T-helper 1 cell treated with Interleukin-12 subunit alpha and Interleukin-12 subunit beta and Interleukin-4 antibody, amounts not matched to agents 30 μg/mL and 1 μg/mL, for 36 hours (primary cell): Measurements from ENCODE around the gene EFNA2.
A peak's percentile ranks its signal among the peaks of the same experiment; 100 is the strongest.
"Not testable (repeated sequence)": the region's sequence is repeated elsewhere in the genome, so short reads cannot be mapped to it uniquely, and the experiment has no call there.

Experiments
- H3K27ac Mint-ChIP-seq: one replicate; pipeline ENCODE4 v1.8.0; 2021; ENCODE audit warnings: mild to moderate bottlenecking, mixed read lengths
- H3K27me3 Mint-ChIP-seq: one replicate; pipeline ENCODE4 v1.8.0; 2021; ENCODE audit warnings: low read depth, mixed read lengths
- H3K36me3 Mint-ChIP-seq: one replicate; pipeline ENCODE4 v1.8.0; 2021; ENCODE audit warnings: low read depth, mixed read lengths
- H3K4me1 Mint-ChIP-seq: one replicate; pipeline ENCODE4 v1.8.0; 2021; ENCODE audit warnings: low read depth, mixed read lengths
- H3K4me3 Mint-ChIP-seq: one replicate; pipeline ENCODE4 v1.8.0; 2021; ENCODE audit warnings: mild to moderate bottlenecking, moderate library complexity, mixed read lengths
- H3K9me3 Mint-ChIP-seq: one replicate; pipeline ENCODE4 v1.8.0; 2021; ENCODE audit warnings: mixed read lengths

The EFNA2 gene

GRCh38 chr19:1298235-1298634, 12.6 kb downstream of the EFNA2 start:
- Mint-ChIP-seq H3K27ac (no peak overlapping the region), H3K36me3 (no peaks in the 10 kb centered on the region), H3K4me1 (no peaks in the 10 kb centered on the region), H3K9me3 (no peaks in the 10 kb centered on the region), H3K4me3 (no peak overlapping the region), H3K27me3 (peaks cover 8% of the 10 kb centered on the region)

DNA sequence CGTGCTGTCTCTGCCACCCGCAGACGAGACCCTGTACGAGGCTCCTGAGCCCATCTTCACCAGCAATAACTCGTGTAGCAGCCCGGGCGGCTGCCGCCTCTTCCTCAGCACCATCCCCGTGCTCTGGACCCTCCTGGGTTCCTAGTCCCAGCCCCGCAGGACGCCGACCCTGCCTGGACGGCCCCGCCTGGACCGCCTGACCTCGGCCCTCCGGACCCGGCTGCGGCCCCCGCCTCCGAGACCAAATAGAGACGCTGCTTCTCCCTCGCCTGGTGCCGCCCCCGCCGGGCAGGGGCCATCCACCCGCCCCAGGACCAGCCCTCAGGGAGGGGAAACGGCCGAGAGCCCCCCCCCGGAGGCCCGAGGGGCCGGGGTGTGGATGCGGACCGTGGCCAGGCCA, 14.1 kb downstream of the EFNA2 start:
- H3K36me3 Mint-ChIP-seq: no peaks in the 10 kb centered on the region
- H3K27ac Mint-ChIP-seq: no peak overlapping the region
- H3K4me3 Mint-ChIP-seq: no peak overlapping the region
- H3K4me1 Mint-ChIP-seq: no peaks in the 10 kb centered on the region
- H3K27me3 Mint-ChIP-seq: peaks cover 4% of the 10 kb centered on the region
- no peaks in the 10 kb centered on the region for H3K9me3 Mint-ChIP-seq

GRCh38 chr19:1300744-1301490, 15.2 kb downstream of the EFNA2 start:
- no peaks in the 10 kb centered on the region for H3K36me3 Mint-ChIP-seq
- no peak overlapping the region for H3K4me3 Mint-ChIP-seq
- no peaks in the 10 kb centered on the region for H3K9me3 Mint-ChIP-seq
- H3K27ac Mint-ChIP-seq: no peak overlapping the region
- no peaks in the 10 kb centered on the region for H3K4me1 Mint-ChIP-seq
- peaks cover 4% of the 10 kb centered on the region for H3K27me3 Mint-ChIP-seq

DNA sequence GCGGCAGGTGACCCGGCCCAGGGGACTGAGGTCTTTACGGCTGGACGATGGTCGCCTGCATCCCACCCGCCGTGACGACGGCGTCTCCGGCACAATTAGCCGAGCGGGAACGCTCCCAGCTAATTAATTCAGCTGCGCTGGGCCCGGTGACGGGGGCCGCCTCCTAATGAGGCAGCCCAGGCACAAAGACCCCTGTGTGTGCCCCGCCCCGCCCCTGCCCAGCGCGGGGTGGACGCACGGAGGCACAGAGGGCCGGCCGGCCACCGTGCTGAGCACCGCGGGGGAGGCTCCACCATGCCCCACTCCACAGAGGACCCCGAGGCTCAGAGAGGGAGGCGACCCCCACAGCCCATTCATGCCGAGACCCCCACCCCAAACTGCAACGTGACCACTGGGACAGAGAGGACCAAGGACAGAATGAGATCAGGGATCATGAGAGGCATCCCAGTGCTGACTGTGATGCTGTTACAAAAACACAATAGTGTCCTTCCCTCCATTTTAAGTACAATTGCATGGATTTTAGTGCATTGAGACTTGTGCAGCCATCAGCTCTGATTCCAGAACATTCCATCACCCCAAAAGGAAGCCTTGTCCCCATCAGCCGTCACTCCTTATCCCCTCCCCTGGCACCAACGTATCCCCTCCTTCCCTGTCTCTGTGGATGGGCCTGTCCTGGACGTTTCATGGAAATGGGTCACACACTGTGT, 17.0 kb downstream of the EFNA2 start:
- H3K27me3 Mint-ChIP-seq: peaks cover under 1% of the 10 kb centered on the region
- no peaks in the 10 kb centered on the region for H3K36me3 Mint-ChIP-seq
- H3K4me1 Mint-ChIP-seq: no peaks in the 10 kb centered on the region
- no peak overlapping the region for H3K27ac Mint-ChIP-seq
- H3K9me3 Mint-ChIP-seq: no peaks in the 10 kb centered on the region
- H3K4me3 Mint-ChIP-seq: no peak overlapping the region

DNA sequence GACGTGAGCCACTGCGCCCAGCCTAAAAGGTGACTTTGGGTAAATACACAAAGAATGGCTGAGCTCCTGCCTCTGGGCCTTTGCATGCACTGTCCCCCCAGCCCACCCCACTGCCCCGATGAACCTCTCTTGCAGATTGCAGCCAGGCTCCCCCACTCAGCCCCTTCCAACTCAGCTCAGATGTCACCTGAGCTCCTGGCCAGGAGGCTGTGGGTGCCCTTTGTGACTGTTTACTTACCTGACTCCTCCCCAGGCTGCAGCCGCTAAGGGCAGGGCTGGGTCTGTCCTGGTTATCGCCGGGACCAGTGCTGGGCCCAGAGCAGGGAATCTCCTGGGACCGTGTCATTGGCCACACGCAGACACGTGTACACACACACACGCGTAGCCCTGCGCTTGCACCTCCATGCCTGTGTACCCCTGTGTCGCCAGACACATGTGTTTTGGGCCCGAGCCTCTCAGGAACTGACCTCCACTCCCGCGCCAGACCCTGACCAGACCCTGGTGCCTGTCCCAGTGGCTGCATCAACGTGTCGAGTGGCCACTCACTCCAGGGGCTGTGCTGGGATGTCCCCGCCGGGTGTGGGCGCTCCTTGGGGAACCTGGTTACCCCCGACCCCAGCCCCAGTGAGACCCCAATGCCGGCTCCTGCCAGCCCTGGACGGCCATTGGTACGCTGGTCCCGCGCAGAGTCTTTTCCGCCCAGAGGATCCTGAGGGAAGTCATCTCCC, 18.7 kb downstream of the EFNA2 start:
- Mint-ChIP-seq H3K36me3 (no peaks in the 10 kb centered on the region), H3K9me3 (no peaks in the 10 kb centered on the region), H3K4me3 (no peak overlapping the region), H3K27ac (no peak overlapping the region), H3K27me3 (no peaks in the 10 kb centered on the region), H3K4me1 (no peaks in the 10 kb centered on the region)

DNA sequence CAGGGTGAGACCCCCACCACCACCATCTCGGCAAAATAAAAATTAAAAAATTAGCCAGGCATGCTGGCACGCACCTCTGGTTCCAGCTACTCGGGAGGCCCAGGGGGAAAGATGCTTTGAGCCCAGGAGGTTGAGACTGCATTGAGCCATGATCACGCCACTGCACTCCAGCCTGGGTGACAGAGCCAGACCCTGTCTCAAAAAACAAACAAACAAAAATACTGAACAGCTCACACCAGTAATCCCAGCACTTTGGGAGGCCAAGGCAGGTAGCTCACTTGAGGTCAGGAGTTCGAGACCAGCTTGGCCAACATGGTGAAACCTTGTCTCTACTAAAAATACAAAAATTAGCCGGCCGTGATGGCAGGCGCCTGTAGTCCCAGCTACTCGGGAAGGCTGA, 19.7 kb downstream of the EFNA2 start:
- H3K27me3 Mint-ChIP-seq, H3K4me1 Mint-ChIP-seq, H3K36me3 Mint-ChIP-seq, H3K9me3 Mint-ChIP-seq, H3K27ac Mint-ChIP-seq, H3K4me3 Mint-ChIP-seq: not testable (repeated sequence)

DNA sequence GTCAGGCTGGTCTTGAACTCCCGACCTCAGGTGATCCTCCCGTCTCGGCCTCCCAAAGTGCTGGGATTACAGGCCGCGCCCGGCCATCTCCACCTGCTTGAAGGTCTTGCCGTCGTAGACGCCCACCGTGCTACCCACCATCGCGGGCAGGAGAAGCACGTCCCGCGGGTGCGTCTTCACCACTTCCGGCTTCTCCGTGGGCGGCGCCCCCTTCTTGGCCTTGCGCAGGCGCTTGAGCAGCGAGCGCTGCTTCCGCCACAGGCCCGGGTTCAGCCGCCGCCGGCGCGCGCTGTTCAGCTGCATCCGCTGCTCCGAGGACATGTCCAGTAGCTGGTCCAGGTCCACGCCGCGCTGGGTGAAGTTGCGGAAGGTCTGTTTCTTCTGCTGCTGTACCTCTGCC, 21.6 kb downstream of the EFNA2 start:
- no peaks in the 10 kb centered on the region for H3K9me3 Mint-ChIP-seq
- H3K27me3 Mint-ChIP-seq: no peaks in the 10 kb centered on the region
- H3K36me3 Mint-ChIP-seq: no peaks in the 10 kb centered on the region
- no peaks in the 10 kb centered on the region for H3K4me1 Mint-ChIP-seq
- H3K27ac Mint-ChIP-seq: no peak overlapping the region
- no peak overlapping the region for H3K4me3 Mint-ChIP-seq

- Mint-ChIP-seq H3K27me3 (no peaks in the 10 kb centered on the region), H3K4me1 (no peaks in the 10 kb centered on the region), H3K27ac (no peak overlapping the region), H3K4me3 (peak overlapping the region; percentile 21), H3K9me3 (no peaks in the 10 kb centered on the region), H3K36me3 (no peaks in the 10 kb centered on the region)
Observed at GRCh38 chr19:1307755-1308303, 22.2 kb downstream of the EFNA2 start.

DNA sequence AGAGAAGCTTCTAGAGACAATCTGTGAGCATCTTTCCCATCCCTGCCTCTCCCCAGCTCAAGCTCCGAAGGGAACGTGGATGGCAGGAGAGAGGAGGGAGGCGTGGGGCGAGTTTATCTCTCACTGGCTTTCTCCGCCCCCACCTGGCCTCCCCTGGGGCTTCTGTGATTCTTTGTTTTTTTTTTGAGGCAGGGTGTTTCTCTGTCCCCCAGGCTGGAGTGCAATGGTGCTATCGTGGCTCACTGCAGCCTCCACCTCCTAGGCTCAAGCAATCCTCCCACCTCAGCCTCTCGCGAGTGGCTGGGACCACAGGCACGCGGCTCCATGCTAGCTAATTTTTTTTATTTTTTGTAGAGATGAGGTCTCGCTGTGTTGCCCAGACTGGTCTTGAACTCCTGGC, 23.0 kb downstream of the EFNA2 start:
- H3K9me3 Mint-ChIP-seq: no peaks in the 10 kb centered on the region
- H3K27me3 Mint-ChIP-seq: no peaks in the 10 kb centered on the region
- no peak overlapping the region for H3K4me3 Mint-ChIP-seq
- no peaks in the 10 kb centered on the region for H3K4me1 Mint-ChIP-seq
- no peak overlapping the region for H3K27ac Mint-ChIP-seq
- no peaks in the 10 kb centered on the region for H3K36me3 Mint-ChIP-seq

DNA sequence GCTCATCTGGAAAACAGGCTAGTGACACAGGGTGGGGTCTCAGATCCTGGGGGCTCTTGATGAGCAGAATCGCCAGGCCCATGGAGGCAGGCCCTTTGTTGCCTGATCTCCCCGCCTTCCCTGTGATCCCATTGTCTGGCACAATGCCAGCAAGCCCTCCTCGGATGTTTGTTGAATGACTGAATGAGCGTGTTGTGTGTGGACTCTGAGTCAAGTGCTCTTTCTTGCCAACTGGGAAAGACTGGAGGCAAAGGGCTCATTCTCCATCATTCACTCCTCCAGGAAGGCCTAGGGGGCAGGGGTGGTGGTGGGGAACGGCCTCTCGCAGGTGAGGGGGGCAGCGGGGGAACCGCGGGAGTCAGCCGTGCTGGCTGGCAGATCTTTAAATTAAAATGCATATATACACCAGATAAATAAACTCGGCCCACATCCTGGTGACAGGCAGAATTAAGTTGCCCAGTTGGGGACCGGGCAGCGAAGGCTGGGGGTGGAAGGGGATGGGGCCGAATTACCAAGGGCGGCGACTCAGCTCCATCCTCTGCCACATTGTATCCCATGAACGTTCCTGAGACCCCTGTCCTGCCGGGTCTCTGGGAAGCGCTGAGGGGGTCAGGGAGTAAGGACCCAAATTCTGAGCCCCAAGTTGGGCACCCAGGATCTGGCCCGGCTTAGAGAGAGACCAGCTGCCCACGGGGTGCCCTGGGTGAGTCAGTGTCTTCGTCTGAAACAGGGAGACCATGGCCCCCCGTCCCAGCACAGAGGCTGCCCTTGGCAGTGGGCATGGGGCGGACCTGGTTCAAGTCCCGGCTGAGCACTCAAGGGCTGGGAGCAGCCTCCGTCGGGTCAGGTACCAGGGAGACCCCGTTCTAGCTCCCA, 24.5 kb downstream of the EFNA2 start:
- Mint-ChIP-seq H3K27ac (no peak overlapping the region), H3K9me3 (no peaks in the 10 kb centered on the region), H3K36me3 (no peaks in the 10 kb centered on the region), H3K27me3 (no peaks in the 10 kb centered on the region), H3K4me3 (no peak overlapping the region), H3K4me1 (no peaks in the 10 kb centered on the region)

DNA sequence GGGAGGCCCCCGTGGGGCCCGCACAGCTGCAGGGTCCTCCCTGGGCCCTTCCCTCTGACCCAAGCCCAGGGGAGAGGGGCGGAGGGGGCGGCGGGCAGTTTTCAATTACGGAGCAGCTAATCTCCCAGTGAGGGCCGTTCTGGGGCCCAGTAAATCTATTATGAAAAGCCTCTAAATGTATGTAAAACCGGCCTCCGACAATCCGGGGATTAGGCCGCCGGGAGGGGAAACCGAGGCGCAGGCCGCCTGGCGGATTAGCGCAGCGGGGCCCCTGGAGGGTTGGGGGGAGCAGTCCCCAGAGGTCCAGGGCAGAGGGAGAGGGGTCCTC, 25.1 kb downstream of the EFNA2 start:
- H3K36me3 Mint-ChIP-seq: no peaks in the 10 kb centered on the region
- H3K4me1 Mint-ChIP-seq: no peaks in the 10 kb centered on the region
- H3K27ac Mint-ChIP-seq: no peak overlapping the region
- H3K27me3 Mint-ChIP-seq: no peaks in the 10 kb centered on the region
- no peak overlapping the region for H3K4me3 Mint-ChIP-seq
- H3K9me3 Mint-ChIP-seq: no peaks in the 10 kb centered on the region

GRCh38 chr19:1311543-1312091, 25.9 kb downstream of the EFNA2 start:
- Mint-ChIP-seq H3K27ac (no peak overlapping the region), H3K4me1 (no peaks in the 10 kb centered on the region), H3K4me3 (no peak overlapping the region), H3K9me3 (no peaks in the 10 kb centered on the region), H3K36me3 (no peaks in the 10 kb centered on the region), H3K27me3 (no peaks in the 10 kb centered on the region)

DNA sequence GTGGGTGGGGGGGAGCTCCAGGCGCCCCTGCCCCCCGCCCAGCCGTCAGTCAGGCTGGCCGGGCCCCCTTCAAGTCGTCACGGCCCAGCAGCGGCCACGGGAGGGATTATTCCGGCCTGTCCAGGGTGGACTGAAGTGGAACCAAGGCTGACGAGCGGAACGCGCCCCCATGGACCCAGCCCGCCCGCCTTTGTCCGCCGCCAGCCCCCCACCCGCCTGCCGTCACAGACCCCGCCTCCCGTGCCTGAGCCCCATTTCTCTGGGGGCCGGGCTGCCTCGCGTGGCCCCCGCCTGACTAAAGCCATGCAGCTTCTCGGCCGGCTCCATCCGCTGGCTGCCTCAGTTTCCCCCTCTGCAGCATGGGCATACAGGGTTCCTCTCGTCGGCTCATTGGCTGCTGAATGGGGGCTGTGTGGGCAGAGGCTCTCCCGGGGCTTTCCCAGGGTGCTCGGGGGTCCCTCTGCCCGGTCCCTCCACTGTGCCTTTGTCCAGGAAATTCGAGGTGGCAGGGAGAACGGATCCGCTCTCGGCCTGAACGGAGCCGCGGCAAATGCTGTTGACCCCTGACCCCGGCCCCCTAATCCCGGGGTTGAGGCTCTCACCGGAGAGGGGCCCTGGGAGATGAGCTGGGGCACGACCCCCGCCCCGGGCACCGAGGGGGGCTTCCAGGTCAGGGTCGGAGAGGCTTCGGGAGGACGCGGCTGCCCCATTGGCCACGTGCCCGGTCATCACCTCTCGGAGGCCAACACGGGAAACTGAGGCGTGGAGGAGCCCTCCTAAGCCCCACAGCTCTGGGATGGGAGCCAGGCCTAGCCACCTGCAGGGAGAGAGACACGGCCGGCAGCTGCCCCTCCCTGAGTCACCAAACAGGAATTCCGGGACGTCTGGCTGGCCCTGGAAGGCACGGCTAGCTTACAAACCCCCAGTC, 27.4 kb downstream of the EFNA2 start:
- Mint-ChIP-seq H3K4me1 (no peaks in the 10 kb centered on the region), H3K27ac (no peak overlapping the region), H3K36me3 (no peaks in the 10 kb centered on the region), H3K4me3 (no peak overlapping the region), H3K27me3 (peaks cover 6% of the 10 kb centered on the region), H3K9me3 (no peaks in the 10 kb centered on the region)
